HepG2 (cell line): Measurements from ENCODE around the gene ADCK2. TPM values are rescaled to one million over a fixed set of nuclear protein-coding genes. Genes with fewer than 3 reads are reported as not detected.

ENCODE experiments used
- CC2D1A ChIP-seq: sonication (generic); formaldehyde crosslinking; IDR thresholded peaks from 2 replicates; pipeline ENCODE4 v1.8.1; 2023; ENCODE audit warnings: mild to moderate bottlenecking, missing genetic modification reagents
- E2F2 ChIP-seq: sonication (generic); formaldehyde crosslinking; IDR thresholded peaks from 2 replicates; pipeline ENCODE4 v1.4.0; 2020; ENCODE audit warnings: missing genetic modification reagents, borderline replicate concordance
- EHMT2 ChIP-seq: fragments of 200-600 bp; sonication (generic); IDR thresholded peaks from 2 replicates; pipeline ENCODE4 v1.7.0; 2017; ENCODE audit warnings: antibody characterized with exemption, low read depth, low read length, borderline replicate concordance
- ERF ChIP-seq: IDR thresholded peaks from 2 replicates; pipeline ENCODE4 v1.6.1; 2018; ENCODE audit warnings: missing biosample characterization, missing genetic modification reagents
- HMG20B ChIP-seq: conservative IDR thresholded peaks from 2 replicates; pipeline ENCODE4 v1.6.1; 2016; ENCODE audit warnings: missing genetic modification reagents, missing compliant biosample characterization
- KDM3A ChIP-seq: IDR thresholded peaks from 2 replicates; pipeline ENCODE4 v1.6.1; 2018; ENCODE audit warnings: low read depth, missing compliant biosample characterization
- MAFF ChIP-seq: IDR thresholded peaks from 2 replicates; pipeline ENCODE4 v1.6.1; 2011; ENCODE audit warnings: low read depth, low read length, improper control_type of control experiment
- MTA1 ChIP-seq: sonication (generic); formaldehyde crosslinking; IDR thresholded peaks from 2 replicates; pipeline ENCODE4 v1.4.0; 2020; ENCODE audit warnings: missing genetic modification reagents, mild to moderate bottlenecking, borderline replicate concordance
- NKX3-1 ChIP-seq: sonication (generic); formaldehyde crosslinking; IDR thresholded peaks from 2 replicates; pipeline ENCODE4 v1.5.0; 2020; ENCODE audit warnings: missing genetic modification reagents
- PHF5A ChIP-seq: IDR thresholded peaks from one replicate; pipeline ENCODE4 v1.6.1; 2018; ENCODE audit warnings: low read depth, missing genetic modification reagents; ENCODE audit not compliant: unreplicated experiment
- PRMT3 ChIP-seq: sonication (generic); formaldehyde crosslinking; IDR thresholded peaks from 2 replicates; pipeline ENCODE4 v1.8.1; 2022; ENCODE audit warnings: low read depth, mild to moderate bottlenecking, moderate library complexity, missing genetic modification reagents, borderline replicate concordance
- SP140L ChIP-seq: sonication (generic); formaldehyde crosslinking; IDR thresholded peaks from 2 replicates; pipeline ENCODE4 v1.4.0; 2020; ENCODE audit warnings: missing genetic modification reagents, borderline replicate concordance
- TBP ChIP-seq: sonication (generic); formaldehyde crosslinking; IDR thresholded peaks from 2 replicates; pipeline ENCODE4 v1.5.0; 2020; ENCODE audit warnings: missing genetic modification reagents
- TSC22D2 ChIP-seq: sonication (generic); formaldehyde crosslinking; IDR thresholded peaks from 2 replicates; pipeline ENCODE4 v1.5.1; 2020; ENCODE audit warnings: missing genetic modification reagents, mild to moderate bottlenecking, borderline replicate concordance
- XBP1 ChIP-seq: sonication (generic); formaldehyde crosslinking; IDR thresholded peaks from 2 replicates; pipeline ENCODE4 v1.5.0; 2020; ENCODE audit warnings: missing genetic modification reagents
- ZBTB42 ChIP-seq: sonication (generic); formaldehyde crosslinking; IDR thresholded peaks from 2 replicates; pipeline ENCODE4 v1.5.0; 2020; ENCODE audit warnings: mild to moderate bottlenecking, missing genetic modification reagents
- ZFP36L1 ChIP-seq: sonication (generic); formaldehyde crosslinking; IDR thresholded peaks from 2 replicates; pipeline ENCODE4 v1.8.0; 2022; ENCODE audit warnings: mild to moderate bottlenecking, missing genetic modification reagents, moderate library complexity
- ZKSCAN8 ChIP-seq: IDR thresholded peaks from 2 replicates; pipeline ENCODE4 v1.6.1; 2016; ENCODE audit warnings: borderline replicate concordance, missing genetic modification reagents, missing compliant biosample characterization
- ZNF138 ChIP-seq: sonication (generic); formaldehyde crosslinking; IDR thresholded peaks from 2 replicates; pipeline ENCODE4 v1.5.0; 2020; ENCODE audit warnings: mild to moderate bottlenecking, low read depth, missing genetic modification reagents
- ZNF235 ChIP-seq: sonication (generic); formaldehyde crosslinking; IDR thresholded peaks from 2 replicates; pipeline ENCODE4 v1.8.1; 2023; ENCODE audit warnings: mild to moderate bottlenecking, missing genetic modification reagents, borderline replicate concordance
- ZNF44 ChIP-seq: sonication (generic); formaldehyde crosslinking; IDR thresholded peaks from 2 replicates; pipeline ENCODE4 v1.5.1; 2020; ENCODE audit warnings: mild to moderate bottlenecking, missing genetic modification reagents
- ZNF460 ChIP-seq: sonication (generic); formaldehyde crosslinking; IDR thresholded peaks from 2 replicates; pipeline ENCODE4 v1.5.1; 2020; ENCODE audit warnings: missing genetic modification reagents, mild to moderate bottlenecking, borderline replicate concordance
- ZNF674 ChIP-seq: sonication (generic); formaldehyde crosslinking; IDR thresholded peaks from 2 replicates; pipeline ENCODE4 v1.5.0; 2020; ENCODE audit warnings: low read depth, mild to moderate bottlenecking, missing genetic modification reagents
- ZNF878 ChIP-seq: sonication (generic); formaldehyde crosslinking; IDR thresholded peaks from 2 replicates; pipeline ENCODE4 v1.8.1; 2023; ENCODE audit warnings: mild to moderate bottlenecking, missing genetic modification reagents, moderate library complexity
- ZSCAN9 ChIP-seq: IDR thresholded peaks from 2 replicates; pipeline ENCODE4 v1.6.1; 2016; ENCODE audit warnings: borderline replicate concordance
- polyA plus RNA-seq, 8 experiments: library from polyadenylated mRNA; depleted of rRNA in 3 of 8; stranded (reverse) in 7 of 8; unstranded in 1 of 8; fragments of >200 nt; fragmentation: Illumina TruSeq in 4 of 8; extraction: Trizol in 4 of 8; gene quantifications; 2 replicates each; pipeline versions ENCODE4 v1.2.1 to v1.2.3, GENCODE V29; 2011 to 2016; ENCODE audit warnings: low read depth in 4 of 8, missing spikeins in 1 of 8, mixed read lengths in 1 of 8; ENCODE audit not compliant: insufficient read depth in 1 of 8
- total RNA-seq, 5 experiments: library from RNA; depleted of rRNA; stranded (reverse); fragments of >200 nt; fragmentation: Illumina TruSeq; extraction: Trizol; gene quantifications; 2 replicates each; pipeline ENCODE4 v1.2.3, GENCODE V29; 2016; ENCODE audit warnings: low read depth in 1 of 5
- TF ChIP-seq, protein P1 (sequence below): sonication (generic); formaldehyde crosslinking; IDR thresholded peaks from 2 replicates; pipeline ENCODE4 v1.5.1; 2020; ENCODE audit warnings: missing genetic modification reagents, mild to moderate bottlenecking, borderline replicate concordance
- TF ChIP-seq, protein P2 (sequence below): IDR thresholded peaks from 2 replicates; pipeline ENCODE4 v1.6.1; 2016; ENCODE audit warnings: missing compliant biosample characterization, missing genetic modification reagents, borderline replicate concordance

ADCK2 gene
- total and polyA plus RNA-seq, 2 of the 13 experiments (the other 11 are each of a cell fraction or from before 2014, with no cell fraction given): 8.6 to 18.8 TPM

DNA sequence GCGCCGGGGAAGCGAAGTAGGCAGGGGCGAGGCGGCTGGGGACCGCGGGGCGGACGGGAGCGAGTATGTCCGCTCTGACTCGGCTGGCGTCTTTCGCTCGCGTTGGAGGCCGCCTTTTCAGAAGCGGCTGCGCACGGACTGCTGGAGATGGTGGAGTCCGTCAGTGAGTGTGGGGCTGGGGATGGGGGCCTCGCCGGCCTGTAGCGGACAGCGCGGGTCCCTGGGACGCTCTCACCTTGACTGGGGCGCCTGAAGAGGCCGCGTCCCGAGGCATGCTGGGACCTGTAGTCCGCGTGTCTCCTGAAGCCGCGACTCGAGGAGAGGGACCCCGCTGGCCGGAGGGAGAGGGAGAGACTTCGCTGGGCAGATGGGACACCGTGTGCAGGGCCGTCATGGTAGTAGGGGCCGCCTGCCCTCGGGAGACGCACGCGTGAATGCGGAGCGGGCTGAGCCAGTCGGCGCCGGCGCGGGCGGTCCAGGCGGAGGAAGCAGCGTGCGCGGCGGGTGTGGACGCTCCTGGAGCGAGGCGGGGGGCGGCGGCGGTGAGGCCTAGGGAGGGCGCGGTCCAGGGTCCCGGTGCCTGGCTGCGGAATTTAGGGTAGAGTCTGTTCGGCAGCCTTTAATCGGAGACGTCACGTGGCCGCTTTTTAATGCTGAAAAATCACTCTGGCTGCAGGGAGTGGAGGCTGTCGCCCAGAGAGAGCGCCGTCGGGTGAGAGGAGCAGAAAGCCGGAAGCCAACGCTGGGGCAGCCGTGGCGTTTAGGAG lies 24.1 kb downstream of the ADCK2 start, which contains the start of gene NDUFB2 (continued):
- TF ChIP-seq ZSCAN9 (CRISPR knock-in tag) (peak; percentile 49; the same call in 1 of the 2 replicates), E2F2 (CRISPR knock-in tag) (no peak; the same call in 1 of the 2 replicates), ERF (no peak), ZBTB42 (CRISPR knock-in tag) (no peak), ZFP36L1 (CRISPR knock-in tag) (no peak), NKX3-1 (CRISPR knock-in tag) (peak; percentile 59; the same call in 1 of the 2 replicates), PRMT3 (CRISPR knock-in tag) (no peak), EHMT2 (no peak), ZNF460 (CRISPR knock-in tag) (peak; percentile 36; the same call in 1 of the 2 replicates), MAFF (no peak), ZNF44 (CRISPR knock-in tag) (no peak), MTA1 (CRISPR knock-in tag) (no peak), HMG20B (CRISPR knock-in tag) (0 out of 2 replicates have a peak, but pooled peaks have one; percentile 18), ZNF878 (no peak; the same call in 1 of the 2 replicates), ZNF235 (CRISPR knock-in tag) (no peak), TSC22D2 (CRISPR knock-in tag) (0 out of 2 replicates have a peak, but pooled peaks have one; percentile 57), ZNF138 (CRISPR knock-in tag) (peak; percentile 82; the same call in 1 of the 2 replicates), ZNF674 (CRISPR knock-in tag) (no peak), XBP1 (no peak), PHF5A (CRISPR knock-in tag) (peak; percentile 58), CC2D1A (CRISPR knock-in tag) (peak; percentile 46; the same call in 1 of the 2 replicates), ZKSCAN8 (CRISPR knock-in tag) (no peak; the same call in 1 of the 2 replicates), KDM3A (CRISPR knock-in tag) (peak; percentile 36; the same call in 1 of the 2 replicates), SP140L (CRISPR knock-in tag) (no peak), TBP (CRISPR knock-in tag) (no peak)
- TF ChIP-seq, protein P1, sequence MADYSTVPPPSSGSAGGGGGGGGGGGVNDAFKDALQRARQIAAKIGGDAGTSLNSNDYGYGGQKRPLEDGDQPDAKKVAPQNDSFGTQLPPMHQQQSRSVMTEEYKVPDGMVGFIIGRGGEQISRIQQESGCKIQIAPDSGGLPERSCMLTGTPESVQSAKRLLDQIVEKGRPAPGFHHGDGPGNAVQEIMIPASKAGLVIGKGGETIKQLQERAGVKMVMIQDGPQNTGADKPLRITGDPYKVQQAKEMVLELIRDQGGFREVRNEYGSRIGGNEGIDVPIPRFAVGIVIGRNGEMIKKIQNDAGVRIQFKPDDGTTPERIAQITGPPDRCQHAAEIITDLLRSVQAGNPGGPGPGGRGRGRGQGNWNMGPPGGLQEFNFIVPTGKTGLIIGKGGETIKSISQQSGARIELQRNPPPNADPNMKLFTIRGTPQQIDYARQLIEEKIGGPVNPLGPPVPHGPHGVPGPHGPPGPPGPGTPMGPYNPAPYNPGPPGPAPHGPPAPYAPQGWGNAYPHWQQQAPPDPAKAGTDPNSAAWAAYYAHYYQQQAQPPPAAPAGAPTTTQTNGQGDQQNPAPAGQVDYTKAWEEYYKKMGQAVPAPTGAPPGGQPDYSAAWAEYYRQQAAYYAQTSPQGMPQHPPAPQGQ: no peak
- TF ChIP-seq, protein P2, sequence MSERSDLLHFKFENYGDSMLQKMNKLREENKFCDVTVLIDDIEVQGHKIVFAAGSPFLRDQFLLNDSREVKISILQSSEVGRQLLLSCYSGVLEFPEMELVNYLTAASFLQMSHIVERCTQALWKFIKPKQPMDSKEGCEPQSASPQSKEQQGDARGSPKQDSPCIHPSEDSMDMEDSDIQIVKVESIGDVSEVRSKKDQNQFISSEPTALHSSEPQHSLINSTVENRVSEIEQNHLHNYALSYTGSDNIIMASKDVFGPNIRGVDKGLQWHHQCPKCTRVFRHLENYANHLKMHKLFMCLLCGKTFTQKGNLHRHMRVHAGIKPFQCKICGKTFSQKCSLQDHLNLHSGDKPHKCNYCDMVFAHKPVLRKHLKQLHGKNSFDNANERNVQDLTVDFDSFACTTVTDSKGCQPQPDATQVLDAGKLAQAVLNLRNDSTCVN (CRISPR knock-in tag): peak; percentile 55
